GM18868 (cell line): ENCODE measurements around the gene SLC41A1.
A peak's percentile ranks its signal among the peaks of the same experiment; 100 is the strongest.
"Not testable (repeated sequence)": the region's sequence is repeated elsewhere in the genome, so short reads cannot be mapped to it uniquely, and the experiment has no call there.

ENCODE experiments used
- ATAC-seq: cut with Tn5 transposase; IDR thresholded peaks from one replicate; pipeline ENCODE4 v1.9.1; 2021; ENCODE audit warnings: mild to moderate bottlenecking, moderate library complexity; ENCODE audit not compliant: unreplicated experiment

The SLC41A1 gene

GRCh38 chr1:205812878-205813754 lies at the start of gene SLC41A1:
Gene SLC41A1, minus strand, starts transcription at chr1:205813198. Its CDS starts 2,757 bp downstream, at chr1:205810441.
- peak; percentile 80 for ATAC-seq

GRCh38 chr1:205861540-205861939 lies 48.5 kb upstream of the SLC41A1 start:
- ATAC-seq, result no peak

GRCh38 chr1:205858141-205858961 lies 45.4 kb upstream of the SLC41A1 start:
- no peak for ATAC-seq

GRCh38 chr1:205857501-205857900 lies 44.5 kb upstream of the SLC41A1 start:
- ATAC-seq, result not testable (repeated sequence)

GRCh38 chr1:205856433-205856832 lies 43.4 kb upstream of the SLC41A1 start:
- ATAC-seq, result no peak

- no peak for ATAC-seq
These were observed 40.0 kb upstream of the SLC41A1 start for GRCh38 chr1:205852969-205853368.

- no peak for ATAC-seq
These were observed 39.0 kb upstream of the SLC41A1 start for GRCh38 chr1:205851993-205852392.

GRCh38 chr1:205849619-205850355 lies 36.8 kb upstream of the SLC41A1 start, which contains the start of gene PM20D1:
Gene PM20D1, minus strand, starts transcription at chr1:205850132. Its CDS starts 60 bp downstream, at chr1:205850072.
- ATAC-seq, result peak; percentile 62

GRCh38 chr1:205843036-205843859 lies 30.2 kb upstream of the SLC41A1 start:
- no peak for ATAC-seq

GRCh38 chr1:205842229-205842628 lies 29.2 kb upstream of the SLC41A1 start:
- ATAC-seq, result no peak

GRCh38 chr1:205840146-205840923 lies 27.3 kb upstream of the SLC41A1 start:
- ATAC-seq, result no peak

GRCh38 chr1:205837382-205837970 lies 24.5 kb upstream of the SLC41A1 start:
- no peak for ATAC-seq

- ATAC-seq, result no peak
These were observed 21.8 kb upstream of the SLC41A1 start for GRCh38 chr1:205834751-205835150.

GRCh38 chr1:205832326-205832751 lies 19.3 kb upstream of the SLC41A1 start:
- ATAC-seq, result no peak

GRCh38 chr1:205827623-205828022 lies 14.6 kb upstream of the SLC41A1 start:
- no peak for ATAC-seq

GRCh38 chr1:205826995-205827394 lies 14.0 kb upstream of the SLC41A1 start:
- no peak for ATAC-seq

- no peak for ATAC-seq
These were observed 13.2 kb upstream of the SLC41A1 start for GRCh38 chr1:205826016-205826806.

GRCh38 chr1:205824180-205824579 lies 11.2 kb upstream of the SLC41A1 start:
- ATAC-seq, result no peak
